IMR-90 (cell line): ENCODE measurements around the gene PTCSC3. TPM values are rescaled to one million over a fixed set of nuclear protein-coding genes. Genes with fewer than 3 reads are reported as not detected.

Experiments
- ATAC-seq: fragments of 200-7000 bp; cut with Tn5 transposase; 2 replicates; pipeline ENCODE4 v1.9.1; 2020; ENCODE audit warnings: low read depth, mild to moderate bottlenecking, moderate library complexity
- BruUV-seq: library from RNA; stranded (reverse); fragments of 400-500 nt; replicated peaks from 2 replicates; lab custom pipeline; 2021; lab: Mats Ljungman, UMichigan
- CTCF ChIA-PET: fragments of 300-600 bp; formaldehyde crosslinking; extraction: SDS; loops from one replicate; lab custom pipeline; 2021; ENCODE audit warnings: antibody characterized with exemption; lab: Yijun Ruan, JAX
- POLR2A ChIA-PET: fragments of 300-600 bp; sonication (Branson Sonifier 250); formaldehyde crosslinking; loops from one replicate; lab custom pipeline; 2022; ENCODE audit warnings: antibody characterized with exemption; ENCODE audit not compliant: unreplicated experiment; lab: Charles Lee
- DNase-seq: peaks from one replicate; pipeline ENCODE4 v3.0.0; 2013
- H2AFZ ChIP-seq: replicated peaks from 2 replicates; pipeline ENCODE3; 2013; ENCODE audit warnings: low read length, mild to moderate bottlenecking; ENCODE audit not compliant: poor library complexity
- H2AK5ac ChIP-seq: 2 replicates; pipeline ENCODE4 v1.6.1; 2013; ENCODE audit warnings: low read depth, low read length, inconsistent platforms
- H2AK9ac ChIP-seq: replicated peaks from 2 replicates; pipeline ENCODE3; 2013; ENCODE audit warnings: mild to moderate bottlenecking, low read depth, low read length, moderate library complexity; ENCODE audit not compliant: poor library complexity
- H2BK120ac ChIP-seq: 2 replicates; pipeline ENCODE4 v1.6.1; 2013; ENCODE audit warnings: low read depth, low read length, inconsistent platforms
- H2BK15ac ChIP-seq: 3 replicates; pipeline ENCODE4 v1.6.1; 2013; ENCODE audit warnings: low read depth, low read length, inconsistent platforms
- H2BK20ac ChIP-seq: 2 replicates; pipeline ENCODE4 v1.6.1; 2013; ENCODE audit warnings: low read depth, mild to moderate bottlenecking, inconsistent platforms, low read length, moderate library complexity
- H2BK5ac ChIP-seq: 2 replicates; pipeline ENCODE4 v1.6.1; 2013; ENCODE audit warnings: mild to moderate bottlenecking, low read depth, low read length, inconsistent platforms; ENCODE audit not compliant: poor library complexity, severe bottlenecking
- H3K14ac ChIP-seq: replicated peaks from 2 replicates; pipeline ENCODE4 v1.6.1; 2013; ENCODE audit warnings: low read depth, low read length, inconsistent platforms
- H3K18ac ChIP-seq: 2 replicates; pipeline ENCODE4 v1.6.1; 2013; ENCODE audit warnings: low read depth, low read length, control low read depth
- H3K23ac ChIP-seq: 2 replicates; pipeline ENCODE4 v1.6.1; 2013; ENCODE audit warnings: low read depth, low read length, inconsistent platforms
- H3K27ac ChIP-seq: 2 replicates; pipeline ENCODE4 v1.5.1; 2013; ENCODE audit warnings: mild to moderate bottlenecking, control low read depth, low read length; ENCODE audit not compliant: insufficient read depth
- H3K27me3 ChIP-seq: 2 replicates; pipeline ENCODE4 v1.6.1; 2013; ENCODE audit warnings: low read length; ENCODE audit not compliant: control insufficient read depth, insufficient read depth
- H3K36me3 ChIP-seq: 2 replicates; pipeline ENCODE4 v1.6.1; 2013; ENCODE audit warnings: low read length, mixed read lengths; ENCODE audit not compliant: control insufficient read depth, insufficient read depth
- H3K4ac ChIP-seq: 2 replicates; pipeline ENCODE4 v1.6.1; 2013; ENCODE audit warnings: low read depth, low read length, inconsistent platforms
- H3K4me1 ChIP-seq: 2 replicates; pipeline ENCODE4 v1.6.1; 2013; ENCODE audit warnings: low read length, mixed read lengths; ENCODE audit not compliant: control insufficient read depth, insufficient read depth
- H3K4me2 ChIP-seq: 2 replicates; pipeline ENCODE4 v1.6.1; 2013; ENCODE audit warnings: low read depth, mild to moderate bottlenecking, control low read depth, low read length, moderate library complexity
- H3K4me3 ChIP-seq: 2 replicates; pipeline ENCODE4 v1.5.1; 2013; ENCODE audit warnings: low read depth, mild to moderate bottlenecking, control low read depth, low read length, moderate library complexity; ENCODE audit not compliant: insufficient read depth
- H3K56ac ChIP-seq: 2 replicates; pipeline ENCODE4 v1.6.1; 2013; ENCODE audit warnings: low read length, inconsistent platforms; ENCODE audit not compliant: insufficient read depth; ENCODE audit errors: extremely low read depth
- H3K79me1 ChIP-seq, 2 experiments: 2 replicates each; pipeline ENCODE4 v1.6.1; 2013; ENCODE audit warnings: low read length in 2 of 2, inconsistent platforms in 1 of 2, low read depth in 1 of 2
- H3K9ac ChIP-seq: 2 replicates; pipeline ENCODE4 v1.6.1; 2013; ENCODE audit warnings: low read depth, low read length, control low read depth
- H3K9me1 ChIP-seq: 2 replicates; pipeline ENCODE4 v1.6.1; 2013; ENCODE audit warnings: low read length, inconsistent platforms; ENCODE audit not compliant: insufficient read depth
- H3K9me3 ChIP-seq: 2 replicates; pipeline ENCODE4 v1.6.1; 2013; ENCODE audit warnings: low read length; ENCODE audit not compliant: control insufficient read depth, insufficient read depth
- H4K20me1 ChIP-seq: 2 replicates; pipeline ENCODE4 v1.6.1; 2013; ENCODE audit warnings: low read length, inconsistent platforms; ENCODE audit not compliant: insufficient read depth
- H4K5ac ChIP-seq: 2 replicates; pipeline ENCODE4 v1.6.1; 2013; ENCODE audit warnings: mild to moderate bottlenecking, low read depth, low read length, control low read depth
- H4K8ac ChIP-seq, 2 experiments: 2 replicates each; pipeline ENCODE4 v1.6.1; 2013; ENCODE audit warnings: low read depth in 2 of 2, low read length in 2 of 2, control low read depth in 1 of 2, inconsistent platforms in 1 of 2
- H4K91ac ChIP-seq: 2 replicates; pipeline ENCODE4 v1.6.1; 2013; ENCODE audit warnings: low read depth, low read length, inconsistent platforms; ENCODE audit not compliant: insufficient read depth
- BHLHE40 ChIP-seq: fragments of 150-350 bp; IDR thresholded peaks from 2 replicates; pipeline ENCODE4 v1.6.1; 2016; ENCODE audit warnings: mild to moderate bottlenecking, low read depth, low read length
- CEBPB ChIP-seq: IDR thresholded peaks from 2 replicates; pipeline ENCODE4 v1.6.1; 2012; ENCODE audit warnings: low read depth, low read length, improper control_type of control experiment
- CHD1 ChIP-seq: IDR thresholded peaks from 2 replicates; pipeline ENCODE4 v1.6.1; 2012; ENCODE audit warnings: low read depth, low read length, improper control_type of control experiment
- CTCF ChIP-seq: conservative IDR thresholded peaks from 2 replicates; pipeline ENCODE4 v1.5.1; 2012; ENCODE audit warnings: mild to moderate bottlenecking, low read depth, low read length, improper control_type of control experiment
- ELK1 ChIP-seq: fragments of 150-350 bp; IDR thresholded peaks from 2 replicates; pipeline ENCODE4 v1.6.1; 2016; ENCODE audit warnings: low read depth, mild to moderate bottlenecking, low read length, moderate library complexity, borderline replicate concordance
- MAZ ChIP-seq: IDR thresholded peaks from 2 replicates; pipeline ENCODE4 v1.6.1; 2012; ENCODE audit warnings: low read depth, mild to moderate bottlenecking, low read length, improper control_type of control experiment, moderate library complexity, borderline replicate concordance
- POLR2A ChIP-seq: IDR thresholded peaks from 2 replicates; pipeline ENCODE4 v1.6.1; 2012; ENCODE audit warnings: mild to moderate bottlenecking, low read depth, low read length
- RAD21 ChIP-seq: IDR thresholded peaks from 2 replicates; pipeline ENCODE4 v1.6.1; 2012; ENCODE audit warnings: low read length, improper control_type of control experiment
- RFX5 ChIP-seq: IDR thresholded peaks from 2 replicates; pipeline ENCODE4 v1.8.0; 2012; ENCODE audit warnings: low read depth, mild to moderate bottlenecking, low read length, moderate library complexity
- SMC3 ChIP-seq: fragments of 150-350 bp; IDR thresholded peaks from 2 replicates; pipeline ENCODE4 v1.6.1; 2016; ENCODE audit warnings: low read depth, mild to moderate bottlenecking, antibody characterized with exemption, low read length, moderate library complexity
- USF2 ChIP-seq: fragments of 150-350 bp; IDR thresholded peaks from 2 replicates; pipeline ENCODE4 v1.6.1; 2017; ENCODE audit warnings: mild to moderate bottlenecking, antibody characterized with exemption, low read length, low read depth
- WGBS, 2 experiments: methylation state at CpG; one replicate each; pipeline versions ENCODE4 v1.1.5 to v1.1.7; 2013; ENCODE audit warnings: missing lambda C conversion rate in 2 of 2; ENCODE audit not compliant: insufficient read length in 1 of 2; ENCODE audit errors: extremely low coverage in 2 of 2; 5-methylcytosine and 5-hydroxymethylcytosine counted together
- dilution Hi-C: fragments of 300-500 bp; cut with HindIII; formaldehyde crosslinking; loops from one replicate; pipeline ENCODE4 v1.14.3; 2018; ENCODE audit warnings: low sequenced_read_pairs; ENCODE audit not compliant: unreplicated experiment
- in situ Hi-C: fragments of 300-500 bp; cut with MboI; formaldehyde crosslinking; loops from 3 replicates; pipeline ENCODE4 v1.14.3; 2019; ENCODE audit warnings: low sequenced_read_pairs, inconsistent platforms, mixed read lengths
- intact Hi-C: fragments of 100-400 bp; cut with micrococcal nuclease; formaldehyde crosslinking; loops from 2 replicates; pipeline ENCODE4 v1.10.0; 2022
- polyA plus RNA-seq, 3 experiments: library from polyadenylated mRNA; depleted of rRNA; stranded (reverse); fragments of >200 nt; gene quantifications; 2 replicates each; pipeline ENCODE4 v1.2.3, GENCODE V29; 2012; ENCODE audit warnings: low replicate concordance in 1 of 3
- total RNA-seq: library from RNA; depleted of rRNA; stranded (reverse); fragments of >200 nt; gene quantifications from 2 replicates; pipeline ENCODE4 v1.2.3, GENCODE V29; 2012

PTCSC3 gene
- total and polyA plus RNA-seq, 2 of the 4 experiments (the other 2 are of a cell fraction) = not detected

GRCh38 chr14:36212577-36212976, 36.1 kb upstream of the PTCSC3 start:
- Histone ChIP-seq H3K79me1 (no peaks in the 10 kb centered on the region), H2BK15ac (no peak overlapping the region), H3K56ac (no peak overlapping the region), H2AK5ac (no peak overlapping the region), H3K36me3 (no peaks in the 10 kb centered on the region), H3K9me3 (no peaks in the 10 kb centered on the region), H3K18ac (no peak overlapping the region), H3K4me1 (no peaks in the 10 kb centered on the region), H3K27ac (no peak overlapping the region), H3K4ac (no peak overlapping the region), H3K14ac (no peak overlapping the region), H3K4me2 (no peak overlapping the region), H2BK5ac (no peak overlapping the region), H2AFZ (no peak overlapping the region), H3K9ac (no peak overlapping the region), H3K23ac (no peak overlapping the region), H4K5ac (no peak overlapping the region), H2BK20ac (no peak overlapping the region), H3K4me3 (no peak overlapping the region), H4K20me1 (no peaks in the 10 kb centered on the region), H2AK9ac (no peak overlapping the region), H3K27me3 (peaks cover 18% of the 10 kb centered on the region), H4K91ac (no peak overlapping the region), H2BK120ac (no peak overlapping the region), H4K8ac (no peak overlapping the region), H3K9me1 (no peaks in the 10 kb centered on the region; the same call in 1 of the 2 replicates)
- dilution Hi-C loops (no loop called here), intact Hi-C loops (no loop called here), in situ Hi-C loops (no loop called here)
- WGBS, 2 experiments = no CpG with 5 or more reads among the region's 1 CpG
- no peak for ATAC-seq
- POLR2A ChIA-PET = no interaction called here
- BruUV-seq = no TSS peak
- TF ChIP-seq USF2 (no peak), POLR2A (no peak), BHLHE40 (no peak), ELK1 (no peak), RAD21 (no peak), CTCF (no peak), RFX5 (no peak), CEBPB (no peak), CHD1 (no peak), MAZ (no peak), SMC3 (no peak)
- CTCF ChIA-PET = interaction anchor here (1.3 to 1.4 kb wide), 2 partner anchors 161 to 341 kb away, joined by 3 to 5 read pairs; no protein-coding TSS in a partner anchor
- DNase-seq = no peak
